Activated effector memory CD4-positive, alpha-beta T cell treated with anti-CD3 and anti-CD28 coated beads, Interleukin-2, amount 50 U/mL, for 16 hours (primary cell): ENCODE data around the gene SUN5.
A peak's percentile ranks its signal among the peaks of the same experiment; 100 is the strongest.

Experiments used
- DNase-seq: peaks from one replicate; pipeline ENCODE4 v3.0.0-alpha.2; 2020

The SUN5 gene

DNA sequence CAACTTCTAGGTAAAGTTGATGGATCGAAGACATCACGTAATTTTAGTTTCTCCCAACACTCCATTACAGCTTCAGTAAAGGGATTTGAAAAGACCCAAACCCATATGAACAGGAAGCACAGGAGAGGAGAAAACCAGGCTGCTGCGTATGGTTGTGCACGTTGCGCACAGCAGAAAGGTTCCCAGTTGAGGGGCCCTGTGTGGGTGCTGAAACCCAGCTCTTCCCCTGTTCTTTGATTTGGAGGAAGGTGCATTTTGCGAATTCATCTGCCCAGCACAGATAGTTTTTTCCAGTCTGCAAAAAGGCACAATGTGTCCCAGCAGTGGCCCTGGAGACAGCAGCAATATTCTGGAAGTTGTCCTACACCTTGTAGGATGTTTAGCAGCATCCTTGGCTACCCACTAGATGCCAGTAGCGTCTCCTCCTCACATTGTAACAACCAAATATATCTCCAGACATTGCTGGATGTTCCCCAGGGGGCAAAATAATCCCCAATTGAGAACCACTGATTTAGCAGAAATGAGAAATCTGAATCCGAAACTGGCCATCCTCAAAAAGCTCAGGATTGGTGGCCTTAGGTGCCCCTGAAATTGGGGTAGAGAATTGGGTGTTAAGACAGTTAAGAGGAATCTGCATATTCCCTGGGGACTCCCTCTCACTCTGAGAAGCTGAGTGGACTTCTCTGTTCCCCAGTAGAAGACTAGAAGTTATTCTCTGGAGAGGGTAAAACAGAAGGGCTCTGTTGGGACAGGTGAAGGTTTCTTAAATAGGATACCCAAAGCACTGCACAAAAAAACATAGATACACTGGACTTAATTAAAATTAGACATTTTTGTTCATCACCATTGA, 12.2 kb downstream of the SUN5 start:
- DNase-seq = no peak

GRCh38 chr20:32991383-32991782, 12.8 kb downstream of the SUN5 start:
- DNase-seq = no peak

DNA sequence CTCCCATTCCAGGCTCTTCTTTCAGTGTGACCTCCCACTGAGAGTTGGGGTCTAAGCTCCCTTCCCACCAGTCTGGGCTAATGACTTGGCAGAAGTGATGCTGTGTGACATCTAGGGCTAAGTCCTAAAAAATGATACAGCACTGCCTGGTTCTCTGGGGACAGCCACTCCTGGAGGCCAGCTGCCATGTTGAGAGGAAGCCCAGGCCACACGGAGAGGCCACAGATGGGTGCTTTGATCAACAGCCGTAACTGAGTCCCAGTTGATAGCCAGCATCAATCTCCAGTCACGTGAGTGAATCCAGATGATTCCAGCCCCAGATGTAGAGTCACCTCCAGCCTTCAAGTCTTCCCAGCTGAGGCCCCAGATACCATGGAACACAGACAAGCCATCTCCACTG, 13.8 kb downstream of the SUN5 start:
- no peak for DNase-seq

DNA sequence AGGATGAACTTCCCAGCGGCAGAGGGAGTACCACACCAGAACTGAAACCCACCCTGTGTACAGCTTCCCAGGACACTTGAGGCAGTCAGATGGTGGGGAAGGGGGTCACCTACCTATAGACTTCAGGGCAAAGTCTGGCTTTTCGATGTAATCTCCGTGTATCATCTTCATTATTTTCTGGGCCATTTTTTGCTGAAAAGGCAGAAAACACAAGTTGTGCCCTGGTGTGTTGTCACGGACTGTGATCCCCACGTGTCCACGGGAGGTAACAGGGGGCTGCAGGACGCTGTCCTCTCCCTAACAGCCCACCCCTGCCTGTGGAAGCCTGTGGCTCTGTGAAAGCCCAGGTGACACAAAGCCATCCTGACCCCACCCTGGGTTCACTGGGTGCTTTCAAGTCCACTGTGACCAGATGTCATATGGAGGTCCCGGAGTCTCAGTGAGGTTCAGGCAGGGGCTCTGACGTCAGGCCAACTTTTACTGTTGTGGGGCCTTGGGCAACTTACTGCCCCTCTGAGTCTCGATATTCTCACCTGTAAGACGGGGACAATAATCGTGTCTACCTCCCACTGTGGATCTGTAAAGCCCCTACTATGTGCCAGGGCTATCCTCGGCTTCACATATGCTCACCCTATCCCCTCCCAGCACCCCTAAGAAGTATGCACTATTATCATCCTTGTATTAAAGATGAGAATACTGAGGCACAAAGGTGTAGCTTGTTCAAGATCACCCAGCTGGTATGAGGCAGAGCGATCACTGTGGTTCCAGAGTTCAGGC, 14.5 kb downstream of the SUN5 start:
- no peak for DNase-seq

GRCh38 chr20:32988008-32988407, 16.2 kb downstream of the SUN5 start:
- peak; percentile 53 for DNase-seq

DNA sequence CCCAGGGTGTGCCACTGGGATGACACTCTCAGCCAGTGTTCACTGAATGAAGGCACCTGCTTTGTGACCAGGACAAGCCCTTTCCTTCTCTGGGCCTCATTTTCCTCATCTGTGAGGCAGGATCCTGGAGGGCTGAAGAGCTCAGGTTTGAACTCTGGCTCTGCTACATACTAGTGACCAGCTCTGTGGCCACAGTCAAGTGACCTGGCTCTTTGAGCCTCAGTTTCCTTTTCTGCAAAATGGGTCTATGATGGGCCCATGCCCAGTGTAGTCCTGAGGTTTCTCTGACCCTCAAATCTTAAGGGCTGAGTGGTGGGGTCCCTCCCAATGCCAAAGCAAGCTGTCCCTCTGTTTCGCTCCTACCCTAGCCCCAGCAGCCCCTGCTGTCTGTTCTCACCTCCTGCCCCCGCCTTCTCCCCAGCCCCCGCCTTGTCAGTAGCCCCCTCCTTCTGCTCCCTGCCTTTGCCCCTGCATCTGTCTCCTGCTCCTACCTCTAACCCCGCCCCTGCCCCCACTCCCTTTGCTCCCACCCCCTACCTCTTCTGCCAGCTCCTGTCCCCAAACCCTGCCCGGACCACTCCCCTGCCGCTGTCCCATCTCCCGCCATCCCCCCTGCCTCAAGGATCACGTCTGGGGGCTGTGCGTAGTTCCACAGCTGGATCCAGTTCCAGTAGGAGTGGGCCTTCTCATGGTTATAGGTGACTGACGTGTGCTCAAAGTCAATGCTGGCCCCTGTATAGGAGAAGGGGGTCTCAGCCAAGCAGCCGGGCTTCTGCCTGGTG, 17.0 kb downstream of the SUN5 start:
- DNase-seq = no peak

DNA sequence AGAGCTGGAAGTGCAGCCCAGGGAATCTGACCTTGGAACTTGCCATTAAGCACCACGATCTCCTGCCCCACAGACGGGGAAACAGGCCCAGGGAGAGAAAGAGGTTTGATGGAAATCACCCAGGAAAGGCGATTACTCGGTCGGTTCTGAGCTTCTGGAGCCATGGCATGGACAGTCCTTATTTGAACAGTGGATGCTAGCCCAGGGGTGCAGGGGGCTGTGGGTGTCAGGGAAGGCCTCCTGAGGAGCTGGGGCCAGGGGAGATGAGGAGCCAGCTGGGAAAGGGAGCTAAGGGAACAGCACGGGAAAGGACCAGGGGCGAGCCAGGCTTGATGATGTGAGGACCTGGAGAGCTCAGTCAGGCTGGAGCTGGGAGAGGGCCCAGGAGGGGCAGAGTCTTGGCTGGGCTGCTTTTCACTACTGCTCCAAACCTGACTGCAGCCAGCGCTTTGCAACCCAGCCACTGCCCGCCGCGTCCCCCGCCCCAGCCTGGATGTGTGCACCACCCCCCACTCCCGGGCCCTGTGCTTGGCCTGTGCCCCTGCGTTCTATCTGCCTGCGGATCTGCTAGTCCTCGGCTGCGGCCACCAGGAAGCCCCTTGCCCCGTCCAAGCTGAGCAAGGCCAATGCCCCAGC, 17.8 kb downstream of the SUN5 start:
- peak; percentile 60 for DNase-seq

GRCh38 chr20:32985596-32985995, 18.6 kb downstream of the SUN5 start:
- DNase-seq = peak; percentile 59

DNA sequence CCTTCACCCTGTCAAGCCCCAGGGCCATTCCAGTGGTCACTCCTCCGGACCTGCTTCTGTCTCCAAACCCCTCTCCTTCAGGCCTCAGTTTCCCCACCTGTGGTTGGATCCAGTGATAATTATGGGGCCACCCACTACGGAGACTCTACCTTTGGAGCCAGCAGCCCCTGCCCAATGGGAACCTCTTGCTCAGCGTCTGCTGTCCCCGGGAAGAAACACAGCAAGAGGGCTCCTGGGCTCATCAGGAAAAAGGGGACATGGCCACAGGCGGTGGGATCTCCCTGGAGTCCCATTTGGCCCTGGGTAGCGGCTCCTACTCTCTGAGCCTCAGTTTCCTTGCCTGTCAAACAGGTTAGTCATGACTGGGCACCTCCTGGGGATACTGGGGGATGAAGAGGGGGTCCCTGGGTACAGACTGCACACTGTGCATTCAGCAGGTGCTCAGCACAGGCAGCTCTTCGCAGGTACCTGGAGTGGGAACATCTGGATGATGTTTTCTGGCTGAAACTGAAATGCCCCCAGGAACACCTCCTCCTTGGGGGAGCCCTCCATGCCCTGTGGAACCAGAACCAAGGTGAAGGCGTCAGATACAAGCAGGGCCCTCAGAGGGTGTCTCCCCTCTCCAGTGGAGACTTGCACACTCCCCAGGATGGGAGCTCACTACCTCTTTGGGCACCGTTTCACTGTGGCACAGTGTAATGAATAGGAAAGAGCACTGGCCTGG, 19.4 kb downstream of the SUN5 start:
- peak; percentile 54 for DNase-seq

- DNase-seq = no peak
Measured at GRCh38 chr20:32984196-32984595, 20.0 kb downstream of the SUN5 start.

DNA sequence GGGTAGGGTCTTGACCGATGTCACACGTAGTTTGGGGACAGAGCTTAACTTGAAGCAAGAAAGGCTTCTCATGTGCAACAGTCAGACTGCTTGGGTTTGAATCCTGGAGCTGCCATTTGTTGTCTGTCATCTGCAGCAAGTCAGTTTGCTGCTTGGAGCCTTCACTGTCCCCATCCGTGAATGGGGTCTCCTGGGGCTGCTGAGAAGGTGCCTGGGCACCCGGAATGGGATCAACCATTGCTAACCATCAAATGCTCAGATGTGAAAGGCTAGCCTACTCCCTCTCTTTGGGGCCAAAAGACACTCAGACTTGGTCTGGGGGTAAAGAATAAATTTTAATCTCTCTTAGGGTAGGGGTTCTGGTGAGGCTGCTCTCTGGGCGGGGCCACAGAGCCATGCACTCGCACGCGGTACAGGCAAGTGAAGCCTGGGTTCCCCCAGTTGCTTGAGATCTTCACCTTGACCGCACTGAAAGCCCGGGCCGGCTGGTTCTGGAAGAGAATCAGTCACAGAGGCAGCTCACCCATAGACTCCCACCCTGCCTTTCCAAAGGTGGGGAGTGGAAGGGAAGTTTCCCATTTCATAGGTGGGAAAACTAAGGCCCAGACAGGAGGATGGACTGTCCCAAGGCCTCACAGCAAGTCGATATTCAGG, 20.6 kb downstream of the SUN5 start:
- DNase-seq = peak; percentile 57

DNA sequence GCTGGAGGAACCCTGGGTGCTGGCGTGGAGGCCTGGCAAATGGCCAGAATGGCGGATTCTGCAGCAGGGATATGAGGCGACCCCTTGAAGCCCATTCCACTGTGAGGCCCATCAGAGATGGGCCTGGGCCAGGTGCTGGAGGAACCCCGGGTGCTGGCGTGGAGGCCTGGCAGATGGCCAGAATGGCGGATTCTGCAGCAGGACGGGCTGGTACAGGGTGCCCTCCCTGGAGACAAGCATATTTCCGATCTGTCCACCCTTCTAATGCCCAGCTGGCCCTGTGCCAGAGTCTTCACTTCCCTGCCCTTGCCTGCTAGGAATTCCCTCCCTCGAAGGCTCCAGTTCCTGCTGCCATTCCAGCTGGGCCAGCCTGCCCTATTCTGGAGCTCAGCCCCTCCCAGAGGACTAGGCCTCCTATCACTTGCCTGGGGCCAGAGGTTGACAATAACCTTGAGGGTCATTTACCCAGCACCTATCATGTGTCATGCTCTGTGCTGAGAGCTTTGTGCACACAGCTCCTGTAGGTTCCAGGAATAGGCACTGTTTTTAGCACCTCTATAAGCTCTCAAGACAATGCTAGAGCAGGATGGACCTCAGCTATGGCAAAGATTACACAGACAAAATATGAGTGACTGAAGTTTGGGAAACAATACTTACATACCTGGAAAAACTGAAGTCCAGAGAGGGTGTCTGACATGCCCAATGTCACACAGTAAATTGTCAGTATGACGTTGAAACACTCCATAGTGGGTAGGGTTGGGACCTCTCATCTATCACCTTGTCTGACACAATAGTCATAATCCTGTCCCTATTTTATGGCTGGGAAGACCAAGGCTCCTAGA, 21.4 kb downstream of the SUN5 start:
- DNase-seq = peak; percentile 56

DNA sequence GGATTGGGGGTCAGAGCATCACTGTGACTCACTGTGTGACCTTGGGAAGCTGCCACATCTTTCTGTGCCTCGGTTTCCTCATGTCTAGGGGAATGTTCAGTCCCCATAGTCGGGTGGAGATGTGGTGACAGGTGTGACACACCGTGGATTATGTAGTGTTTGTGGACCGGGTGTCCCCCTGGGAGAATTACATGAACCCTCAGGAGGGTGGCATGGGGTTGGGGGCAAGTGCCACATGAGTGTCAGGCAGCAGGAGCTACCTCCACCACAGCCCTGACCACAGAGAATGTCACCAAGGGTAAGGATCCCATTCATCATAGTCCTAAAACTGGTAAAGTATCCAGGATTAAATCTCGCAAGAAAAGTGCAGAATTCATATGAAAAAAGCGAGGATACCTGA, 23.2 kb downstream of the SUN5 start:
- peak; percentile 58 for DNase-seq

GRCh38 chr20:32980131-32980941, 23.9 kb downstream of the SUN5 start:
- DNase-seq = peak; percentile 60

DNA sequence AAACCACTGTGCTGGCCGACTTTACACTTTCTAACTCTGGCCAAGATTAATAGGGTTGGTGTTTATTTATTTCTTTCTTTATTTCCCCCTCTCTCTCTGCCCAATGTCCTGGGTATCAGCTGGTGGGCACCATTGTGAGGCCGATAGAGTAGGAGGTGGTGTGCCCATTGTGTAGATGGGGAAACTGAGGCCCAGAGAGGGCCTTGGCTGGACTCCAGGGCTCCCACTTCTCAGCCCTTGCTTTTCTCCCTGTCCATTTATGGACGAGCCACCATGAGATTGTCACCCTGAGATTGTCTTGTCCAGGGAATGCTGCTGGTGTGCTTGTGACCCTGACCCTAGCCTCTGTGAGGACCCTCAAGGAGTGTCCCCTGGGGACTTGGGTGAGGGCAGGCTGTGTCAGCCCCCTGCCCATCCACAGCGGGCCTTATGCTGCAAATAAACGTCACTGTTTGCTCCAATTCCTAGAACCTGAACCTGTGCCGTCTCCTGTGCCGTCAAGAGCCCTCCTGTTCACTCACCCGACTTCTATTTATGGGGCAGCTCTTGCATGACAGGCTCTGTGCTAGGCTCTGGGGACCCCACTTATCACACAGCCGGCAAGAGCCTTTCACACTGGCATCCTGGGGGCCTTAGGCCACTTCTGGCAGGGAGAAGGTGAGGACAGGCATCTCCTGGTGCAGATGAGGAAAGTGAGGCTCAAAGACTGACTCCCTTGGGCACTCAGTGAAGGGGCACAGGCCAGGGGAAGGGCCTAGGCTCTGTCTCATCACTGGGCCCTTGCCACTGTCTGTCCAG, 24.8 kb downstream of the SUN5 start:
- DNase-seq = peak; percentile 46

GRCh38 chr20:32978009-32978335, 26.3 kb downstream of the SUN5 start:
- no peak for DNase-seq

DNA sequence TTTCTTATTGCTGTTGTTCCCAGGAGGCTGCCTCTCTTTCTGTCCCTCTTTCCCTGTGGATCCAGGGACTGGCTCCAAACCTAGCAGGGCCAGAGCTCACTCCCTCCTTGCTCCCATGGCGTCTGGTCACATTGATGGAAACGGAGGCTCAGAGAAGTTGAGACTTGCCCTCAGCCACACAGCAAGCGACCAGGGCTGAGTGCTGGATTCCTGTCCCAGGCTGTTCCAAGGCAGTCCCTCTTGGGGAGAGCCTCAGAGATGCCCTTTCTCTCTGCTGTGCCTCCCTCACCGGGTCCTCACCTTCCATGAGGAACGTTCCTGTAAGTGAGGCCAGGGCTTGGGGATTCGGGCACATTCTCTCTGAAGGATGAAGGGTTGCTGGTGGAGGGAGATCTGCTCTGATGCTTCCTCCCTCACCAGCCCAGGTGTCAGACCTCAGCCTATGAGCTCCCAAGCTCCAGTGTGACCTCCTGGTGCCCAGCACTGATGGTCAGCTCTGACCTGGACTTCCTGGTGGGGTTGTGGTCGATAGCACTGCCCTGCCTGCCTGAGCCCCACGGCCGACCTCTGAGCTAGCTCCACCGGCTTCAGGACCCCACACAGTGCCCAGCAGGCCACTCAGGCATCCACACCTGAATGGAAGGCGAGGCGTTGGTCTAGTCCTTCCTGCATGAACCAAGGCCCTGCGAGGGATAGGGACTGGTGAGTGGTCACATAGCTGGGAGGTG, 26.8 kb downstream of the SUN5 start:
- no peak for DNase-seq

DNA sequence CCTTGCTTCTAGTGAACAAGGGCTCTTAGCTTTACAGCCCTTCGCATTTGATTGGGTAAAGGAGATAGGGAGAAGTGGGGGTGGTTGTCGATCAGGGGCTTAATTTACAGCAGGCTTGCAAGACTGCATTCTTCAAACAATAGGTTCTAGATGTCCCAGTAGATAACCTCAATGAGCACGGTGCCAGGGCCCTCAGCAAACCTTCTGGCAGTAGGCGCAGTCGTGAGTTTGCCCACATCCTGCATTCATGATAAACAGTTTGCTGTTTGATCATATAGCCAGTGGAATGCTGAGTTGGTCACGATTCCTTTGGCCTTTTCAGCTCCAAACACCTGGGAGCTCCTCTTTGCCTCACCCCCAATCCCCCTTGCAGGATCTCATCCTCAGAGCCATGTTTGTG, 27.5 kb downstream of the SUN5 start:
- DNase-seq = no peak
